GM20000 (cell line): Measurements from ENCODE around the gene ST8SIA3.

Experiments
- DNase-seq: peaks from one replicate; pipeline ENCODE4 v3.0.0; 2012; ENCODE audit warnings: low spot score
- TF ChIP-seq, protein P1 (sequence below): IDR thresholded peaks from 2 replicates; pipeline ENCODE4 v1.5.1; 2012; ENCODE audit warnings: mild to moderate bottlenecking, control low read depth; ENCODE audit errors: extremely low read depth, missing control alignments

Gene ST8SIA3

GRCh38 chr18:57397440-57398132, 45.2 kb downstream of the ST8SIA3 start:
- TF ChIP-seq, protein P1, sequence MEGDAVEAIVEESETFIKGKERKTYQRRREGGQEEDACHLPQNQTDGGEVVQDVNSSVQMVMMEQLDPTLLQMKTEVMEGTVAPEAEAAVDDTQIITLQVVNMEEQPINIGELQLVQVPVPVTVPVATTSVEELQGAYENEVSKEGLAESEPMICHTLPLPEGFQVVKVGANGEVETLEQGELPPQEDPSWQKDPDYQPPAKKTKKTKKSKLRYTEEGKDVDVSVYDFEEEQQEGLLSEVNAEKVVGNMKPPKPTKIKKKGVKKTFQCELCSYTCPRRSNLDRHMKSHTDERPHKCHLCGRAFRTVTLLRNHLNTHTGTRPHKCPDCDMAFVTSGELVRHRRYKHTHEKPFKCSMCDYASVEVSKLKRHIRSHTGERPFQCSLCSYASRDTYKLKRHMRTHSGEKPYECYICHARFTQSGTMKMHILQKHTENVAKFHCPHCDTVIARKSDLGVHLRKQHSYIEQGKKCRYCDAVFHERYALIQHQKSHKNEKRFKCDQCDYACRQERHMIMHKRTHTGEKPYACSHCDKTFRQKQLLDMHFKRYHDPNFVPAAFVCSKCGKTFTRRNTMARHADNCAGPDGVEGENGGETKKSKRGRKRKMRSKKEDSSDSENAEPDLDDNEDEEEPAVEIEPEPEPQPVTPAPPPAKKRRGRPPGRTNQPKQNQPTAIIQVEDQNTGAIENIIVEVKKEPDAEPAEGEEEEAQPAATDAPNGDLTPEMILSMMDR: no peak
- DNase-seq: no peak

- TF ChIP-seq, protein P1: no peak
- DNase-seq: no peak
Observed at GRCh38 chr18:57404345-57404744, 52.0 kb downstream of the ST8SIA3 start.

- TF ChIP-seq, protein P1: no peak
- DNase-seq: no peak
Observed at GRCh38 chr18:57409650-57410049, 57.3 kb downstream of the ST8SIA3 start.

GRCh38 chr18:57410749-57411148, 58.4 kb downstream of the ST8SIA3 start:
- TF ChIP-seq, protein P1: no peak
- no peak for DNase-seq

DNA sequence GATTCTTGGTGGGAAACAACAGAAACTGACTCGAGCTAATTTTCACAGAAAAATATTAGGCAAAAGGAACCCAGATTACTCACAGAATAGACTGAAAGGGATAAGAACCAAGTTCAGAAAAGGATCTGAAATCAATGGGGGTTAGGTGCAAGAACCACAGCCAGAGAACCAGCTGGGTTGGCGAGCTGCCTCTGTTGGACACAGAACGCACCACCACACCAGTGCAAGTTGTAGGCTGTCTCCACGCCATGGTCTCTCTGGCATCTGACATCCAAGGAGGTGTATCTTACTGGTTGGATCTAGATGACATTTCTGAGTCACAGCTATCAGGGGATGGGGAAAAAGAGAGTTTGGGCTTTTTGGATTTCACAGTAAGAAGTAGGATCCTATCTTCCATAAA, 64.2 kb downstream of the ST8SIA3 start:
- DNase-seq: no peak
- TF ChIP-seq, protein P1: no peak
